CD1c-positive myeloid dendritic cell (primary cell): ENCODE measurements around the gene CD244.
"Not testable (repeated sequence)": the region's sequence is repeated elsewhere in the genome, so short reads cannot be mapped to it uniquely, and the experiment has no call there.

Source experiments
- DNase-seq: peaks from one replicate; pipeline ENCODE4 v3.0.0-alpha.2; 2016; ENCODE audit errors: extremely low spot score

CD244 gene

DNA sequence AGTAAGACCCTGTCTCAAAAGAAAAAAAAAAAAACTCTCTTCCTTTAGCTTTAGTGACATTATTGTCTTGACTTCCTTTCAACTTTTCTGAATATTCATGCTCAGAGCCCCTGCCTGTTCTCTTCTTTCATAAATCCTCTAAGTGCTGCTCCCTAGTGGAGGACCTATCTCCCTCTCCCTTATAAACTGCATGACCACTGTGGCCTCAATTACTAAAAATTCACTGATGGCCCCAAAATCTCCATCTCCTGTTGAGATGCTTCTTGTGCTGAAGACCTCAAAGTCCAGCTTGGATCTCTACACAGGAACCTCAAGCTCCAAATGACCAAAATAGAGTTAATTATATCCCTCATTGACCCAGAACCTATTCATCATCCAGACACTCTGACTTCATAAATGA is 14.5 kb upstream of the CD244 start:
- peak; percentile 25 for DNase-seq

DNA sequence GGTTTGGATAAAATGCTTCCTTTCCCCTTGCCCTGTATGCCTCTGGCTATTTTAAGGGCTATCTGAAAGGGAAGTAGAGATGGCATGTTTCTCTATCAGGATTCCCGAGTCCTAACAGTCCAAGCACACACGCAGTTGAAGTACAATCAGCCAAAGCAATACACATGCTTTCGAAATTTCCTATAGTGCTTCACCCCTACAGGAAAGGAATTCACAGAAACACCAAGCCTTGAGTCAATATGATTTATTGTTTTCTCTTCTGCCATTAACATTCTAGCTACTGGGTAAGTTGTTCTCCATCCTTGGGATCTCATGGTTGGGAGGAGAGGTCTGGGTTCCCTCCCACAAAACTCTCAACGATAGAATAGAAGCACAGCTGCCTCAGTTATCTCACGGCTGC is 13.6 kb upstream of the CD244 start:
- no peak for DNase-seq

- DNase-seq = not testable (repeated sequence)
These were observed 12.9 kb upstream of the CD244 start for GRCh38 chr1:160875591-160875990.

- no peak for DNase-seq
These were observed 12.2 kb upstream of the CD244 start for GRCh38 chr1:160874935-160875334.

DNA sequence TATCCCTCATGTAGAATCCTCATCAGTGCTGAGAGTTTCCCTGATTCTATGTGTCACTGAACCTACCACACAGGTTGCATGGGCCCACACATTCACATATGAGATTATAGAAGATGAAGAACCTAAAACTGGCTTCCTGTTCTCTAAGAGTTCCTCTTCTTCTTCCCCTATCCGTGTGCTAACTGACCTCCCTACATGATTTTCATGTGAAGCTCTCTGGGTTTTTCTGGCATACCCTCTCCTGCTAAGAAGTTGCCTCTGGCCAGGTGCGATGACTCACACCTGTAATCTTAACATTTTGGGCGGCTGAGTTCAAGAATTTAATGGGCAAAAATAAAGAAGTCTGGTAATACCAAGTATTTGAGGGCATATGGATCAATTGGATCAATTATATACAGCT is 5.5 kb upstream of the CD244 start:
- DNase-seq = peak; percentile 61

DNA sequence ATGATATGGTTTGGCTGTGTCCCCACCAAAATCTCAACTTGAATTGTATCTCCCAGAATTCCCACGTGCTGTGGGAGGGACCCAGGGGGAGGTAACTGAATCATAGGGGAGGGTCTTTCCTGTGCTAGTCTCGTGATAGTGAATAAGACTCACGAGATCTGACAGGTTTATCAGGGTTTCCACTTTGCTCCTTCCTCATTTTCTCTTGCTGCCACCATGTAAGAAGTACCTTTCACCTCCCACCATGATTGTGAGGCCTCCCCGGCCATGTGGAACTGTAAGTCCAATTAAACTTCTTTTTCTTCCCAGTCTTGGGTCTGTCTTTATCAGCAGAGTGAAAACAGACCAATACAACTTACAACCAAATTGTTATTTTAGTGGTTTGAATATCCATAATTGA is 5.0 kb upstream of the CD244 start:
- DNase-seq = peak; percentile 50

GRCh38 chr1:160866695-160867260 is 4.1 kb upstream of the CD244 start:
- DNase-seq = no peak

GRCh38 chr1:160866001-160866694 is 3.5 kb upstream of the CD244 start:
- DNase-seq = no peak

DNA sequence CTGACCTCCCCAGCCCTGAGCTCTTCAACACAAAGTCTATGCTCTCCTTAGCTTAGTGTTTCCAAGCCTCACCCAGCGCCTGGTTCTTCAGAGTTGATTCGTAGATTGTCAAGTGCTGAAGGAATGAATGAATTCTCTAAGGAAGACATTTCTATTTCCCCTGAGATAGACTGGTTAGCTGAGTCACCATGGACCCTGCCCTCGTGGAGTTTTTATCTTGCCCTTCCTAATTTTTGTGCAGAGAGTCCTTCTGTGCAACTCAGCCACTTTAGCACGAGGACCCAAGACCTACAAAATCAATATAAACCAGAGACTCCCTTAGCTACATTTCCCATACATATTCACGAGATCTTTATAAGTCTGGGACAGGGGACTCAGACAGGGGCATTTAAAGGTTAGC is 2.6 kb upstream of the CD244 start:
- no peak for DNase-seq

DNA sequence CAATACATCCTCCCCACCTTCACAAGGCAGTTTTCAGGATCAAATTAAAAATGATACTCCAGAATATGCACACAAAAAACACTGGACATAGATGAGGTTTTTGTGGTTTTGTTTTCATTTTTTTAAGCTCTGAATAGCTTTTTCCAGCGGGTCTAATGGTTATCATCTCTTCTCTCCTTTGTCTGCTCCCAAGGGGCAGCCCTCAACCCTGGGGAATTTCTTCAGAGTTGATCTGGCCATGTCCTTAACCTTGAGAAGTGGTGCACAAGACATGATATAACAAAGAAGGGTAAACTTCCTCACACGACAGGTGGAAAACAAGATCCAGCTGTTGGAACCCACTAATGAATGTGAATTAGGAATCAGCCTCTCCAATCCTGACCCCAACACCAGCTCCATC is 1.5 kb upstream of the CD244 start:
- no peak for DNase-seq

DNA sequence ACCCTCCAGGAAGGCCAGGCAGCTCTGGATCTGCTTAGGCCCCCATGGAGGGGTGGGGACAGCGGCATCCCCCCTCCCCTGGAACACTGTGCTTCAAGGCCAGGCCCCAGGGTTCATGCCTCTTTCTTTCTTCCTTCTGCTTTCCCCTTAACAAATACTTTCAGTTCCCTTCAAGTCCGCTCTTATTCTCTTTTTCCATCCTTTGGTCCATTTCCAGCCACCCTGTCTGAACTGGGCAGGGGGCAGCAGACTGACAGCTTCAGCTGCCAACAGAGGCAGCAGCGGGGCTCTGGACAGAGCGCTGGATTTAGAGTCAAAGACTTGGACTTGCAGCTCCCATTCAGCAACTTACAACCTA is 1.1 kb upstream of the CD244 start:
- peak; percentile 41 for DNase-seq

GRCh38 chr1:160863061-160863773 is 530 bp upstream of the CD244 start:
- peak; percentile 34 for DNase-seq

- no peak for DNase-seq
These were observed 1.7 kb downstream of the CD244 start for GRCh38 chr1:160860840-160861505.

DNA sequence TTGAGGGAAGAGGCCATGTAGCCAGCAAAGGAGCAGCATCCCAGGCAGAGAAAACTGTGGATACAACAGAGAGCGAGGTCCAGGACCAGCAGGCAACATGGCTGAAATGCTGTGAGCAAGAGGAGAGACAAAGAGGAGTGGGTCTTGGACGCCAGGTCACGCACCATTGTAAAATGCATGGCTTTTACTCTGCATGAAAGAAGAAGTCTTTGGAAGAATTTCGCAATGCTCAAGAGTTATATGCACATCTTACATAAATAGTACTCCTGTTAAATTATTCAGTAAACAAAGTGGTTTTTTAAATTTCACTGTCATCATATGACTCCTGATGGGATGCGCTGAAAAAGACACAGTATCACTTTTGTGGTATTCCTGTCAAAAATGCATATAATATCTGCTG is 3.5 kb downstream of the CD244 start:
- DNase-seq = peak; percentile 71

- DNase-seq = no peak
These were observed 4.2 kb downstream of the CD244 start for GRCh38 chr1:160858507-160858906.

DNA sequence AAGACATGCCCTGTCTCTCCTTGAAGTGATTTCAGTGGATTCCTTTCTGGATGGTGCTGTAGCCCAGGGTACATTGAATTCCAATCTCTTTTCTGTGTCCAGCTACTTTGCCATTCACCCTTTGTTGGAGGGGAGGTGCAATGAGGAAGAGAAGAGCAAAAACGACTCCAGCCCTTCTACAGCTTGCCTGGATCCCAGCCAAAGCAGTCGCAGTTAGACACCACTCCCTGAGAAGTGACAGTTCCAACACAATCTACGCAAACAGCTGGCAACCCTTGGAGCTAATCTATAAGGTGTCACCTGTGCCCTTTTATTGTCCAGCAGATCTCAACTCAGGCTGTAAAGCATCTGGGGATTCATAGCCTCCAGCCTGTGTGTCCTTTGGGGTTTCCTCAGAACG is 4.6 kb downstream of the CD244 start:
- no peak for DNase-seq

DNA sequence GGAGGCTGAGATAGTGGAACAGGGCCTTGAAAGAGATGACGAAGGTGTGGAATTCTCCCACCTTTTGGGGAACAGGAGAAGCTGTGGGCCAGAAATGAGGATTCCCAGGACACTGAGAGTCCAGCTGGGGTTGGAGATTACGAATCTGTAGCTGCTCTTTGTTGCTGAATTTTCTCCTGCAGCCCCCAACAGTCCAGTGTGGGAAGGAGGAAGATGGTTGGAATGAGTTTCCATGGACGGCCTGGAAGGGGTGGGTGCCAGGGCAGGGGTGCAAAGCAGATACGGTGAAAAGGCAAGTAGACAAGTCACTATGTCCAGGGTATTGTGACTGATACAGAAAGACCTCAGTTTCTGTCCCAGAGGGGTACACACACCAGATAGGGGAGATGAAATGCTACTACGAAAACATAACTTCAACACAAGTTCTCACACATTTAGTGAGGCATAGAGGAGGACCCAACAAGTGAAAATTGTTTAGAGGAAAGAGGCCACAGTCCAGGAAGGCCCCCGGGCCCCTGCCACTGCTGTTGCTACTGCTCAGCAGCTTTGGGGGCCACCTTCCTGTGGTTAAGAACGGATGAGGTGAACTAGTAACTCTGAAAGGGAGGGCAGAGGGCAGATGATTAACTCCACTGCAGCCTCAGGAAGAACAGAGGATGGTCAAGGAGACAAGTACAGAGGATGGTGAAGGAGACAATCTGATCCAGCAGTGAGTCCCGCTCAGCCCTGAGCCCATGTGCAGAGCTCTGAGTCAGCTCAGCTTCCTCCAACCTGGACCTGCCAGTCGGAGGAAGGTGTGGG is 7.3 kb downstream of the CD244 start:
- DNase-seq = no peak

DNA sequence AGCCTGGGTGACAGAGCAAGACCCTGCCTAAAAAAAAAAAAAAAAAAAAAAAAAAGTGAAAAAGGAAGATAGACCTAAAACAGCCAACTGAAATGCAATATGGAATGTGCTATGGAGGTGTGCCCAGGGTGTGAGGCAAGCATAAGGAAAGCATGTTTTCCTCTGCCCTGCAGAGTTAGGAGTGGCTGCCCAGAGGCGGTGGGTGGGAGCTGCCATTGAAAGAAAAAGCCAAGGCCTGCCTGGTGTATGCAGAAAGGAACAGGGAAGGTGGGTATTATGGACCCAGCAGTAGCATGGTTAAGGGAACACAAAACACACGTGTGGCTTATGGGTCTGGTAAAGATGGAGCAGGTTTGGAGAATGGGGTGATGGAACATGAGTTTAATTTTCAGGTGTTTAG is 8.9 kb downstream of the CD244 start:
- no peak for DNase-seq

DNA sequence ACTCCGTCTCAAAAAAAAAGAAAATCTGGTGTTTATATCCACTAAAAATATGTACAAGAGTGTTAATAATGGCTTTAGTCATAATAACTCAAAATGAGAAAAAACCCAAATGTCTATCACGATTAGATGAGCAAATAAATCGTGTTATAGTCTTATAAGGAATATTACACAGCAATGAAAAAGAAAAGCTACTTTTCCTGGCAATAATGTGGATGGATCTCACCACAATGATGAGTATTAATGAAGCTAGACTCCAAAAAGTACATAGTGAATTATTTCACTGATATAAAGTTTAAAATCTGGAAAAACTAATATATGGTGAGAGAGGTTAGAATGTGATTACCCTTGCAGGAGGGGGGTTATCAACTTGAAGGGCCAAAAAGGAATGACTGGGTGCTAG is 9.7 kb downstream of the CD244 start:
- DNase-seq = no peak

- no peak for DNase-seq
These were observed 11.7 kb downstream of the CD244 start for GRCh38 chr1:160850993-160851392.

- DNase-seq = no peak
These were observed 12.1 kb downstream of the CD244 start for GRCh38 chr1:160850541-160850940.

- no peak for DNase-seq
These were observed 16.4 kb downstream of the CD244 start for GRCh38 chr1:160846281-160846680.
